ENCODE data around the gene ASB5. TPM values are rescaled to one million over a fixed set of nuclear protein-coding genes. Genes with fewer than 3 reads are reported as not detected.
"Not testable (repeated sequence)": the region's sequence is repeated elsewhere in the genome, so short reads cannot be mapped to it uniquely, and the experiment has no call there.

The ASB5 gene
- polyA plus RNA-seq, 1 experiment: 0.63 TPM

GRCh38 chr4:176222149-176222548 lies 46.9 kb downstream of the ASB5 start:
- TF ChIP-seq CTCF (IDR thresholded peaks at IDR 0.05; ENCODE audit: low read depth, low read length): no peak
- ChIA-PET CTCF (no interaction called here), POLR2A (no interaction called here)
- no peak for DNase-seq (ENCODE audit: low read depth, low spot score)
- Histone ChIP-seq H3K27me3 (ENCODE audit: control insufficient read depth, insufficient read depth, low read length) (no peaks in the 10 kb centered on the region), H3K27ac (ENCODE audit: low read depth, low read length) (no peak overlapping the region), H3K9me3 (ENCODE audit: control insufficient read depth, insufficient read depth, low read length) (no peaks in the 10 kb centered on the region), H3K4me3 (ENCODE audit: low read depth, low read length) (no peak overlapping the region)

GRCh38 chr4:176217510-176217909 lies 51.5 kb downstream of the ASB5 start:
- DNase-seq (ENCODE audit: low read depth, low spot score): no peak
- H3K9me3 ChIP-seq (ENCODE audit: control insufficient read depth, insufficient read depth, low read length): no peaks in the 10 kb centered on the region
- ChIA-PET CTCF (no interaction called here), POLR2A (no interaction called here)
- no peaks in the 10 kb centered on the region for H3K27me3 ChIP-seq (ENCODE audit: control insufficient read depth, insufficient read depth, low read length)
- no peak for TF ChIP-seq CTCF (IDR thresholded peaks at IDR 0.05; ENCODE audit: low read depth, low read length)
- no peak overlapping the region for H3K27ac ChIP-seq (ENCODE audit: low read depth, low read length)
- H3K4me3 ChIP-seq (ENCODE audit: low read depth, low read length): no peak overlapping the region

DNA sequence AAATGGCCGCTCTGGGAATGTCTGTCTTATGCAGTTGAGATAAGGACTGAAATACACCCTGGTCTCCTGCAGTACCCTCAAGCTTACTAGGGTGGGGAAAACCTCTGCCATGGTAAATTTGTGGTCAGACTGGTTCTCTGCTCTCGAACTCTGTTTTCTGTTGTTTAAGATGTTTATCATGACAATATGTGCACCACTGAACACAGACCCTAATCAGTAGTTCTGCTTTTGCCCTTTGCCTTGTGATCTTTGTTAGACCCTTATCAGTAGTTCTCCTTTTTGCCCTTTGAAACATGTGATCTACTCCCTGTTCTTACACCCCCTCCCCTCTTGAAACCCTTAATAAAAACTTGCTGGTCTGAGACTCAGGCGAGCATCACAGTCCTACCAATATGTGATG lies 56.7 kb downstream of the ASB5 start:
- H3K27me3 ChIP-seq (ENCODE audit: control insufficient read depth, insufficient read depth, low read length); H3K27ac ChIP-seq (ENCODE audit: low read depth, low read length); POLR2A ChIA-PET; DNase-seq (ENCODE audit: low read depth, low spot score); CTCF ChIA-PET; H3K4me3 ChIP-seq (ENCODE audit: low read depth, low read length); H3K9me3 ChIP-seq (ENCODE audit: control insufficient read depth, insufficient read depth, low read length): not testable (repeated sequence)

DNA sequence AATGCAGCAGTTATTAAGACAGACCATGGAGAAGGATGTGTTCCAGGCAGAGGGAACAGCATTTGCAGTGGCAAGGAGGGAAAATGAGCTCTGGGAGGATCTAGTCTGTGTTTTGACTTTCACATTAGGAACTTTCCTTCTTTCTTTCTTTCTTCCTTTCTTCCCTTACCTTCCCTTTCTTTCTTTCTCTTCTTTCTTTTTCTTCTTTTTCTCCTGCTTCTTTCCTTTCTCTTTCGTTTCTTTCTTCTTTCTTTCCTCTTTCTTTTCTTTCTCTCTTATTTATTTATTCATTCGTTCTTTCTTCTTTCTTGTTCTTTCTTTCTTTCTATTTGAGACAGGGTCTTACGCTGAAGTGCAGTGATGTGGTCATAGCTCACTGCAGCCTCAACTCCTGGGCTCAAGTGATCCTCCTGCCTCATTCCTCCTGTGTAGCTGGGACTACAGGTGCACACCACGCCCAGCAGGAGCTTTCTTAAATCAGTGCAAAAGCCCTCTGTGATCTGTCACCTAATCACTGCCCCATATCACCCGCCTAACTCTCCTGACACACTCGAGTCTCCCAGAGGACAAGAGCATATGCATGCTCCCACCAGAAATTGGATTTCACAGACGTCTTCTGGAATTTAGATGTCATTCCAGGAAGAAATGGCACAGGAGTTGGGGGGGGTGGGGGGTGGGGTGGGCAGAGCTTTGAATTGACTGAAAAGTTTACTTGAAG lies 58.3 kb downstream of the ASB5 start:
- ChIA-PET POLR2A (no interaction called here), CTCF (no interaction called here)
- no peak overlapping the region for H3K27ac ChIP-seq (ENCODE audit: low read depth, low read length)
- DNase-seq (ENCODE audit: low read depth, low spot score): no peak
- no peak overlapping the region for H3K4me3 ChIP-seq (ENCODE audit: low read depth, low read length)
- H3K27me3 ChIP-seq (ENCODE audit: control insufficient read depth, insufficient read depth, low read length): no peaks in the 10 kb centered on the region
- TF ChIP-seq CTCF (IDR thresholded peaks at IDR 0.05; ENCODE audit: low read depth, low read length): no peak
- no peaks in the 10 kb centered on the region for H3K9me3 ChIP-seq (ENCODE audit: control insufficient read depth, insufficient read depth, low read length)

DNA sequence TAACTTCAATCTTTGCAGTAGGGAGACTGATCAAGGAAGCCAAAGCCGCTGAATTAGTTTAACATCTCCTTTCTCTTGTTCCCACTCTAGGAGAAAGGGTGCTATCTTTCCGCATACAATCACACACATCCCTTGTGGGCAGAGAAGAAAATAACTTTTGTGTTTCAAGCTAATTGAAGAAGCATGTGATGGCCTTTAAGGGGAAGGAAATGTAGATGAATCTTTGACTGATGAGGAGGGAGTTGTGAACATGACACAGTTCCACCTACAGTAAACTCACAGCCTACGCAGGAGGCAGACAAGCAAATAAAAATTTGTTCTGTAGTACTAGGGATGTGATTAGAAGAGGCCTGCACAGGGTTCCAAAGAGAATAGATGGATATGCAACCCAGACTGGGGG lies 58.9 kb downstream of the ASB5 start:
- CTCF ChIA-PET: no interaction called here
- POLR2A ChIA-PET: no interaction called here

More for the DNA sequence above, 58.9 kb downstream of the ASB5 start:
- no peak overlapping the region for H3K27ac ChIP-seq (ENCODE audit: low read depth, low read length)
- no peaks in the 10 kb centered on the region for H3K9me3 ChIP-seq (ENCODE audit: control insufficient read depth, insufficient read depth, low read length)
- no peak for DNase-seq (ENCODE audit: low read depth, low spot score)
- no peak for TF ChIP-seq CTCF (IDR thresholded peaks at IDR 0.05; ENCODE audit: low read depth, low read length)
- H3K27me3 ChIP-seq (ENCODE audit: control insufficient read depth, insufficient read depth, low read length): no peaks in the 10 kb centered on the region
- no peak overlapping the region for H3K4me3 ChIP-seq (ENCODE audit: low read depth, low read length)
